HG02884 (cell line): ENCODE measurements around the gene BCAR3.

ENCODE experiments used
- ATAC-seq: cut with Tn5 transposase; IDR thresholded peaks from one replicate; pipeline ENCODE4 v1.9.1; 2021; ENCODE audit warnings: mild to moderate bottlenecking, moderate library complexity; ENCODE audit not compliant: unreplicated experiment

Gene BCAR3

GRCh38 chr1:93617670-93618499 is 63.8 kb downstream of the BCAR3 start:
- ATAC-seq = no peak

- ATAC-seq = no peak
Measured at GRCh38 chr1:93616996-93617669, 64.5 kb downstream of the BCAR3 start.

DNA sequence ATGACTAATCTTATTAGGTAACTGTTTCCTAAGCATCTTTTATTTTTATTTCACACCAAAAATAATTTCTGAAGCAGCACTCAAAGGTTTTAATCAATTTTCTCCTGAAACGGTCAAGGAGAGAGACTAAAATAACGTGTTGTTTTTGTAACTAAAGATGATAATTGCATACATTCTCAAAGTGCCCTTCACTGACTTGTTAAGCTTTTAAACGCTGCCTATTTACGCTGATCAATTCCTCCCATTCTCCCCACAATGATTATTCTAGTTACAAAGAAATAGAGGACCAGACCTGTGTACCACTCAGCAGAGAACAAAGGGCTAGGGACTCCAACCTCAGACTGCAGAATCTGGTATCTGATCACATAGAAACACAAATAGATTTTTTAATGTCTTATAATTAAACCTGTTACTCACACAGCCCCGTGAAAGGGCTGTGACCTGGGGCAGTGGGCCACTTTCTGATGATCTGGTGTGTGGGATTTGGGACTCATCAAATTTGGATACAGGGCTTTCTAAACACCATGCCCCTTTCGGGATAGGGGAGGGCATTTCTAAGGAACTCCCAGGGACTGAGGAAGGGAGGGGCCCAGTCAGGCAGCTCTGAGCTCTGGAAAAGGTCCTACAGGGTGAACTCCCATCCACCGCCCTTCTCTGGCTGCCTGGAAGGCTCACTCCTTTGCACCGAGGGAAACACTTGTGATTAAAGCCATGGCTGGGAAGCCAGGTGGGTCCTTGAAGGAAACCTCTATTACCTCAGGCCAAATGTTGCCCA is 65.2 kb downstream of the BCAR3 start:
- ATAC-seq = no peak

DNA sequence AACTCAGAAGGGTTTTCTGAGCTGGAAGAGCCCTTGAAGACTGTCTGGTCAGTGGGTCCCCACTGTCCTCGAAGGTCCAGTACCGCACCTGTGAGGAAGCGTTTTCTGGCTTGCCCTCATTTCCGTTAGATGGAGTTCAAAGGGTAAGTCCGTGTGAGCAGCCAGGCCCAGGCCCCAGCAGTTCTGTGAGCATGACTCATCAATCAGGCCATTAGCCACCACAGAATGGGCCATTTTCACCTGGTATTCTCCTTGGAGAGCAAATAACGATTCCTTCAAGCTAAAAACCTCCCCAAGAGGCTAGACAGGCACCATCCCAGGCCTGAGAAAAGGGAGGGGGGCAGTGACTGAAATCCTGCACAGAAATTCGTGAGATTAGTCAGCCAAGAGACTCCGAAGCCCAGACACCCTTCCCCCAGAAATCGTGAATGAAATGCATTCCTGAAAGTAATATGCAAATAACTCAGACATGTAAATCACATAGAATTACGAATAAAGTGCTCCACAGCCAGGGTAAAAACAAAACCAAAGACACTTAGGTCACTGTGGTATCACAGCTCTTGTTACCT is 66.0 kb downstream of the BCAR3 start:
- peak; percentile 65 for ATAC-seq

- peak; percentile 57 for ATAC-seq
Measured at GRCh38 chr1:93614986-93615581, 66.6 kb downstream of the BCAR3 start.

DNA sequence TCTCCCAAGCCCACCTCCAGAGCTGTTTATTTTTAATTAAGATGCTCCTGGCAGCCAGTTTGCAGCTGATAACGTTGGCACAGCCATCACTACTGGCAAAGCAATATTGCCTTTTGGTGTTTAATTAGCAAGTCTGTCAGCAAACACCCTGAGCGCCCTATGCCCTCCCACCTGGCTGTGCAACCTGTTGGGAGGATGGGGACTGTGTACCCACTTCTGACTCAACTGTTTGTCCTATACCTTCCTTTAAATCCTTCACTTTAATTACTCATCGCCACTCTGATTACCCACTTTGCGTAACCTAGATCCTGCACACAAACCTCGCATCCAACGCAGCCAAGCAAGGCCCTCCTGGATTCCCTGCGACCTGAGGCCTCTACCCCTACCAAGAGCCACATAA is 67.1 kb downstream of the BCAR3 start:
- no peak for ATAC-seq

DNA sequence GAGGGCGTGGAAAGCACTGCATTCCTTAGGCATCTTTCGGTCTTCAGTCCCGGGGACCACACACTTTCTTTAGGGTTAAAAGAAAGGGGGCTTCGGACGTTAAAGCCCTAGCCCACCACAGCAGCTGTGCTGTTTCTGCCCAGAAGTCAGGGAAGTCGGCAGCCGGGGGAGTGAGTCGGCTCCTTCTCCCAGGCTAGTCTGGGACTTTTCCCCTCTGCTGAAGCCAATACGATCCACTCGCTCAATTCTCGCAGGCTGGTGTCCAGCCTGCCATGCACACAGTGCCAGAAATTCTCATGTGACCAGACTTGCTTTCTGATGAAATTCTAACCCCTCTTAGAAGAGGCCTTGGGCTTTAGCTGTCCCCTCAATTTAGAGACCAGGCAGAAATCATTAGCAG is 67.7 kb downstream of the BCAR3 start:
- no peak for ATAC-seq

GRCh38 chr1:93612510-93612909 is 69.1 kb downstream of the BCAR3 start:
- ATAC-seq = no peak

- ATAC-seq = no peak
Measured at GRCh38 chr1:93611668-93612067, 70.0 kb downstream of the BCAR3 start.

DNA sequence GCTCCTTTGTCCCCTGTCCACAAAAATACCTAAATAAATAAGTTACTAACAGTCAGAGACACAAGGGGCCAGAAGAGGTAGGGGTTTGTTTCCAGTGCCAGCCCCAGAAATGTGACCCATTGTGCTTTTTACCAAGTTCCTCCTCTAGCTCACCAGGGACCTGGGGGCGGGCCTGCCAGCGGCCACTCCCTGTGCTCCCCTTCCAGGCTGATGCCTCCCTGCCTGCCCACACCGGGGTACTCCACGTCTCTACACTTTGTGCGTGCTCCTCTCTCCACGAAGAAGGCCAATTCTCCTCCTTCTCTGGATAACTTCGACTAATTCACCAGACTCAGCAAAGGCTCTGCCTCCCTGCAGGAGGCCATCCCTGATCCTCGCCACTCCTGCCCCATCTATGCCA is 72.1 kb downstream of the BCAR3 start:
- ATAC-seq = no peak

- peak; percentile 19 for ATAC-seq
Measured at GRCh38 chr1:93608187-93609109, 73.2 kb downstream of the BCAR3 start.

DNA sequence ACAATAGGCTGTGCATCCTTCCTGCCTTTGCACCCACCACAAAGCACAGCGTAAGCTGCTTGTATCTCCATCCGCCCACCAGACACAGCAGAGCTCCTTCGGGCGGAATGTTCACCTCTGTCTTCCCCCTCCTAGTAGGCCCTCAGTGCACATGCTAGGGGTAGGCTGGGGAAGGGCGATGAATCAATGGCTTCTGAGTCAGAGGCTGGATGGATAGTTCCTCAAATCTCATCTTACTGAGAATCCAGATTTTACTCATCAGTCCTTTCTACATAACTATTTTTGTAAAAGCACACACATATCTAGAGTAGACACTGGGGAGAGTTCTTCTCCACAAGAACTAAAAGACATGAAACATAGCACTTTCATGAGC is 73.8 kb downstream of the BCAR3 start:
- peak; percentile 97 for ATAC-seq

DNA sequence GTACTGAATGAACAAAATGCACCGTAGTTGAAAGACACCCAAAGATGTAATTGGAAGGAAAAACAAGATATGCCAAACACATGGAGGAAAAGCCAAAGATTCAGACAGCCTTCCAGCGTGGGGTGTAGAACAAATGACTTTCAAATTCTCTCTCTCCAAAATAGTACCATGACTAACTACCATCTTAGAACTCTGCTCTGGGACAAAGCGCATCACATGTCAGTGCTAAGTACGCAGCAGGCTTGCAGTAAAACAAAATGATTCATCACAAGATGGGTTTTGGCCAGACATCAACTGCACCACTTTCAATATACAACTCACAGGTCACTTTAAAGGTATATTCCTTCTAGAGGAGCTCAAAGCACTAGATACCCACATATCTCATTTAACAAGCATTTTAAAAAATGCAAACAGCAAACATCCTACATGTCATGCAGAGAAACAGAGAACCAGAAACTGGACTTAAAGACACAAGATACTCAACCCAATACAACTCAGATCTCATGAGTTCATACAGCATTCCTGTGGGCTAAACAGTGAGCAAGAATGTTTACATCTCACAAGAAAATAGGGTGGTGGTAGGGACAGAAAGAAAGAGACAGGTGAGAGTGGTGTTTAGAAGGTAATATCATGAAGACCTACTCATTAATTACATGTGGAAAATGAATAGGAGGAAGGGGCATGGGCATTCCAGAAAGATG is 75.7 kb downstream of the BCAR3 start:
- ATAC-seq = no peak

GRCh38 chr1:93605026-93605568 is 76.5 kb downstream of the BCAR3 start:
- ATAC-seq = no peak

DNA sequence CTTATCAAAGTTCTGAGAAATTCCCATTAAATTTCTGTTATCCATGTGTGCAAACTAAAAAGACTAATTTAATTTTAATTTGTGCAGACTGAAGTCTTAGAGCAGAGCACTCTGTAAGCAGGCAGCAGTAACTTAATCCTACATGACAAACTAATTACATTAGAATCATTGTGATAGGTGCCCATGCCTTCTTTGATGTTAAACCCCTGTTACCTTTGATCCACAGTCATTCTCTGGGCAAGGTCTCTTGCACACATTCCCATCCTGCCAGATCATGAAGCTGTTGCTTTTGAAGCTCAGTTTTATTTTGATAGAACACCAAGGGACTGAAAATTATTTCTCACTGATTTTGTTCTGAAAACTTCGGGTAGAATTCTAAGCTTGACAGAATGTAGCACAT is 77.2 kb downstream of the BCAR3 start:
- ATAC-seq = no peak

DNA sequence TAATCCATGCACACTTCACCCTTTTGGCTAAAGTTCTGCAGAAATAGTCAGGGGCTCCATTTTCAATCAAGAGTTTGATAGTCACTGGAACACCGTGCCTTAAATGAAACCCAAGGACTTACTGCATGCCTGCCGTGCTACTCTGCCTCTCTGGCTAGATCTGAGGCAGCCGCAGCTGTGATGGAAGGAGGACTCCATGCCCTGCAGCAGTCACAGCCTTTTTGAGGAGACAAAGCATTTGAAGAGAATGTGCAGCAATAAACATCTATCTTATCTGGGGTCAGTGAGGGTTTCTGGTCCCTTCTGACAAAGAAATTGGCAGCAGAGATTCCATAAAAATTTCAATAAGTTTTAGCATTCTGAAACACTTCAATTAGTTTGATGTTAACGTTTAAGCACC is 78.0 kb downstream of the BCAR3 start:
- no peak for ATAC-seq

DNA sequence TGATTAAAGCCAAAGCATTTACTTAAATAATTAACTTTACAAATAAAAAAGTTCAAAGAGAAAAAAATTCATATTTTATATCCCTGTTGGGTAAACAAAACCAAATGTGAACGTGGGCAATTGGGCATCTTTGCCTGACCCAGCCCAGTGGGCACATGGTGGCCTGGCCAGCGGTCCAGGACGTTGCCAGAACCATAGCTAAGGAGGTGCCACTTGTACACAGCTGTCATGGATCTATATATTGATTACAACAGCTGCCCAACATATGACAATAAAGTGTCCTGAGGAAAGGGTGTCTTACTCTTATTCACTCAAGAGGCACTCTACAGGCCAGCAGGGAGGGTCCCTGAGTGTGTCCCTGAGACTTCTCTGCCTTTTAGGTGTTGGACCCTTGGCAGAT is 78.5 kb downstream of the BCAR3 start:
- no peak for ATAC-seq

DNA sequence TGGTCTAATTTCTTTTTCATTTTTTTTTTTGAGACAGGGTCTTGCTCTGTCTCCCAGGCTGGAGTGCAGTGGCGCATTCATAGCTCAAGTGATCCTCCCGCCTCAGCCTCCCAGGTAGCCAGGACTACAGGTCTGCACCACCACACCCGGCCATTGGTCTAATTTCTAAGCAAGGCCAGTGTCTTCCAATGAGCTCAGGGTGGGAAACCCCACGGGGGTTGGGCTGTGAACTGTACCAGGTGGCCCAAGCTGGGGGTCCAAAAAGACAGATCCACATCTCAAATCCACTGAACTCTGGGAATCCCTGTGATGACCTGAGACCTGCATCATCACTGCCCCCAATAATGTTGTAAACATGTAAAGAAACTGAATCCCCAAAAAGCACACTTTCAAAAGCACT is 79.5 kb downstream of the BCAR3 start:
- no peak for ATAC-seq

GRCh38 chr1:93601686-93602085 is 80.0 kb downstream of the BCAR3 start:
- ATAC-seq = no peak
